ENCODE data around the gene KCNE4.

The KCNE4 gene, protein sequence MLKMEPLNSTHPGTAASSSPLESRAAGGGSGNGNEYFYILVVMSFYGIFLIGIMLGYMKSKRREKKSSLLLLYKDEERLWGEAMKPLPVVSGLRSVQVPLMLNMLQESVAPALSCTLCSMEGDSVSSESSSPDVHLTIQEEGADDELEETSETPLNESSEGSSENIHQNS

DNA sequence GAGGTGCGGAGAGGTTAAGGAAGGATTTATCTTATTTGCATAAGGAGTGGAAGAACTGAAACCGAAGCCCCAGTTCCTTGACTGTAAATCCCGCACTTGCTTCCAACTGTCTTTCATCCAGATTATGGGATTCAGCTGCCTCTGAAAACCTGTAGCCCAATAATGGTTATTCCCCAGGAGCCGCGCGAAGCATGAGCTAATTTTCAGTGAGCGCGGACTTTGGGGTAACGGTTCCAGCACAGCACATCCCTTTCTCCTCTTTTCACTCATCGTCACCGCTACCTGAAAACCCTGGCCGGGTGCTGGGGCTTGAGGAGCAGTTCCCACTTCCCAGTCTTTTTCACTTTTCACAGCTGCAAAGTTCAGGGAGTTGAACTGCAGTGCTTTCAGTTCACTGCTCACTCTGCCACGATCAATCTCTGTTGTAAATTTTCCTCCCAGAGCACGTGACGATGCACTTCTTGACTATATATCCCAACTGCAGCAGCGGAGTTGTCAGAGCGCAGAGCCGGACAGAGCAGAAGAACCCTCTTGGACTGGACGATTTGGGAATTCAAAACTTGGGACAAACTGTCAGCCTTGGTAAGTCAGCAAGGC lies at the start of gene KCNE4:
Gene KCNE4 (plus strand): TSS at position 498 of the 597 bp plus-strand sequence. CDS start 641 bp downstream, outside the sequence.
- no peak for DNase-seq

DNA sequence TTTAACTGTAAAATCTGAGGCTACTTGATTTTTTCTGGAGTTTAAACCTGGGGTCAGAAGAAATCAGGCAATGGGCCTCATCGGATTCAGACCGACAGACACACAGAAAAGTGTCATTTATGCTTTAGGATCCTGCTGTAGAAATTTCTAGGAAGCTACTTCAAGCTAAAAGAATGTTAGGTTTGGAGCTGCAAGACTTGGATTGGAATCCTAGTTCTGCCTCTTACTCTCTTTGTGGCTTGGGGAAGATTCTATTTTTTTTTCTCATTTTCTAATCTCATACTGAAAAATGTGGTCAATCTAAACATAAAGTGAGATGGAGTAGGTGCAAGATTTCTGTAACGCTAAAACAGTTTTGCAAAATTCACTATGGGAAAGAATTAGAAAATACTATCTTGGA lies 48.8 kb upstream of the KCNE4 start:
- no peak for DNase-seq

DNA sequence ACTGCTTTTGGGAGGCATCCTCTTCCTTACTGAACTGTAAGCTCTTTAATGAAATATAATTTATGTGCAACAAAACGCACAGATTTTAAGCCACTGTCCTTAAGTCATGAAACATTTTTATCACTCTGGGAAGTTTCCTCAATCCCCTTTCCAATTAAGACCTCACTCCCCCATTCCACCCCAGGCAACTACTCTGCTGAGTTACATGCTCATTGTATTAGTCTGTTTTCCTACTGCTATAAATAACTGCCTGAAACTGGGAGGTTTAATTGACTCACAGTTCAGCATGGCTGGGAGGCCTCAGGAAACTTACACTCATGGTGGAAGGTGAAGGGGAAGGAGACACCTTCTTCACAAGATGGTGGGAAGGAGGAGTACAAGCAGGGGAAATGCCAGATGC lies 46.5 kb upstream of the KCNE4 start:
- DNase-seq: no peak

DNA sequence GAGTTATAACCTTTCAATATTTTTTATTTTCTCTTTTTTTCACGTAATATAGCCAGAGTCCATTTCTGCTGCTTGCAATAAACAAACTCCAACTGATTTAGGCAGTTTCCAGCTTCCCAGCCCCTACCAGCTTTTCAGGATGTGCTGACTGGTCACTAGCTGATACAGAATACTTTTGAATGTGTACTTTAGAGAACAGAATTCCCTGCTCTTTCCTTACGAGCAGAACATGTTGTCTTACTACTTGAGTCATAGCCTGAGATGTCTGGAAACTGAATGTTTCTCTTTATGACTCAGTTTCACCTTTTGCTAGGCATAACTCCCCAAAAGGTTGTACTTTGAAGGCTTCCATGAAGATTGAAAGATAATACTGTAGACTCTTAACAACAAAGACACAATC lies 44.5 kb upstream of the KCNE4 start:
- DNase-seq: no peak

DNA sequence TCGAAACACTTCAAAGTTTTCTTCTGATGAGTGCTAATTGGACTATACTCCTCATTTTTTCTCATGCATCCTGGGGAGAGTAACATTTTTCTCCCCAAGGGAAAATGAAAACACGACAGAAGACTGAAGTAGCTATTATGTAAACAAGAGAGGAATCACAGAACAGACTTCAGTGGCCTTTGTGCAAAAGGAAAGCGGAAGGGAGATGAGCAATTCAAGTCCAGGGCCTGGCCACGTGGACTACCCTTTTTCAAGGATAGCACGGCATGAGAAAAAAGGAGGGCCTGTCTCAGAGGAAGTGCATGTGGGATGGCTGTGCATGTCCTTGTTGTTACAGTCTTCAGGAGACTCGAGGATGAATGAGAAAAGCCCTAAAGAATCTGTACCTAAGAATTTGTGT lies 43.8 kb upstream of the KCNE4 start:
- DNase-seq: no peak

DNA sequence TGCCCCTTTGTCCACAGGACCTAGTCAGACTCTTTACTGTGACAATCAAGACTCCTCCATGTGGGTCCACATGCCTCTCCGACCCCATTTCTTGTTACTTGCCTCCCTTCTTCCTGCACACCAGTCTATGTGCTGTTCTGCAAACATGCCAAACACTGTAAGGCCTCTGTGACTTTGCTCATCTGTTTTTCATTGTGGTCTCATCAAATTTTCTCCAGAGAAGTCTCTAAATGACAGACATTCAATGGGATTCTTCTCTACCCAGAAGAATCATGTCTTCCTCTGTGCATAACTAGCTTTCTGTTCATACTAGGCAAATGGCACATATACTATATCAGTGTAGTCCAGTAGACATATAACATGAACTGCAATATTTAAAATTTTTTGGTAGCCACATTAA lies 43.0 kb upstream of the KCNE4 start:
- no peak for DNase-seq

DNA sequence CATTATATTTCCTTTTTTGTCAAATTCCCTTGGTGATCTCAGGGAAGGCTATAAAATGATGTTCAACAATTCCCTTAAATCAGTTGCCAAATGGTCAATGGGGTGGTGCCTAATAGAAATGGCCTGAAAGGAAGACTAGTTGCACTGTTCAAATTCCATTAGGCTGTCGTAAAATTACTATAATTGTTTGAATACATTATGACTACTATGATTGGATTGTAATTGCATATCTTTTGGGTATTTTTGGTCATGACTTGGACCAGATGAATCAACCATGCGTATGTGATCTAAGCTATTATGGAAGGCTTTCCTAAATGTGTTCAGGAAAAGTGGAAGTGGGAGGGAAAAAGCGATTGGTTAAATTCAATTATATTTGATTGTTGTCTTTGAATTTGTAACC lies 41.3 kb upstream of the KCNE4 start:
- no peak for DNase-seq

DNA sequence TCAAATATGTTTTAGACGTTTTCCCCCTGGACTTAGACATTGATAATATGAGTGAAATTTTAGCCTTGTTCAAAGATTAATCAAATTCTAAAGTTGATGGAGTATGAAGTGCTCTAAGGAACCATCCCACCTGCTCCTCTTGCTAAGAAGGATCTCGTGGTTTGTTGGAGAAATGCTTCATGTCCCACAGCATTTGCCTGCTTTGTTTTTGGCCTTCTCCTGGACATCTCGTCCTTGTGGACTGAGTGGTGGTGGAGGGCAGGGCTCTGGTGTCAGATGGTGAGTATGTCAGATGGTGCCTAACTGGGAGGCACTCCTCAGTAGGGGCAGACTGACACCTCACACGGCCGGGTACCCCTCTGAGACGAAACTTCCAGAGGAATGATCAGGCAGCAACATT lies 39.7 kb upstream of the KCNE4 start:
- no peak for DNase-seq

DNA sequence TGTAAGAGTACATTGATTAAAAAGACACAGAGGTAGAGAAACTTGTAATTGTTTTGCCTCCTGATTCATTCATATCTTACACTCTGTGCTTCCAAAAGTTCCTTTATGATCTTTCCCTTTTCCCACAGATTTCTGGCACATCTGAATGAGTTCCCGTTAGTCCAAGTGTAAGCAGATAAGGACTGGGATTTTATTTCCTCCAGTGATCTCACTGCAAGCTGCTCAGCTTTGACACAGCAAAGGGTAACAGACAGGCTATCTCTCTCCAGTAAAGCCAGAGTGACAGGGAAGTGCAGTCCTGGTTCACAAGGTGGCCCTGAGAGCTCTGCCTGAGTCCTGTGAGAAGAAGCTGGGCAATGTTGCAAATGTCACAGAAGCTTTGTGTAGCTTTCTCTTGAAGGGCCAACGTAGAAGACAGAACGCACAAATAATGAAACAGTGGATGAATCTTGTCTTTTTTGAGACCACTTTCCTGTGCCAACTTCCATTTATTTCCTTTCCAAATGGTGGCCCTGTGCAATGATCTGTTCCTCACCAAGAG lies 32.5 kb upstream of the KCNE4 start:
- no peak for DNase-seq

DNA sequence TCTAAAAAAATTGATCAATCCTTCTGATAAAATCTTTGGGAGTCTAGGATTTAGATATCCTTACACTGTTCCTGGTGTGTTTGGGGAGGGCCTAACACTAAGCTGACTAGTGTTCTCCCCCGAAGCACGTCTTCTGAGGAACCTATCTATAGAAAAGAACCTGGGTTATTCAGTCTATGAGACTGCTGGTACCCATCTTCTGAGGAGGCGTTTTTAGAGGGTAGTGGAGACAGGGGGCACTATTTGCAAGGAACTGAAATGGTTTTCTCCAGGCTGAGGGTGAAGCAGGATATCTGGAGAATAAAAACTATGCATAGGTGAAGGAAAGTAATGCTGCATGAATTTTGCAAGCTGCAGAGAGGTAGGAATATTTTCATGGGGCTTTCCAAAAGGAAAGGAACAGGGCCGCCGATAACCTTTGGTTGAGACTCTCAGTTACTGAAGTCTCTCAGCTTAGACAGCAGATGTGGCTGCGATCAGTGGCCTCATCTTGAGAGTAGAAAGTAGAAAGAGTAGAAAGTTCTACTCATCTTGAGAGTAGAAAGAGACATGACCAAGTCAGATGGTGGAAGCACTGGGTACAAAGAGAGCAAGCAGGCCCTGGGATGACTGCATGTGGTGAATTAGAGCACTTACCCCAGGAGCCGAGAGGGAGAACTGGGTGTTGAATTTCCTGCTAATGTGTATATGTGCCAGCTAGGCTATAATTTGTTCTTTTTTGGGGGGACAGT lies 31.8 kb upstream of the KCNE4 start:
- DNase-seq: no peak

DNA sequence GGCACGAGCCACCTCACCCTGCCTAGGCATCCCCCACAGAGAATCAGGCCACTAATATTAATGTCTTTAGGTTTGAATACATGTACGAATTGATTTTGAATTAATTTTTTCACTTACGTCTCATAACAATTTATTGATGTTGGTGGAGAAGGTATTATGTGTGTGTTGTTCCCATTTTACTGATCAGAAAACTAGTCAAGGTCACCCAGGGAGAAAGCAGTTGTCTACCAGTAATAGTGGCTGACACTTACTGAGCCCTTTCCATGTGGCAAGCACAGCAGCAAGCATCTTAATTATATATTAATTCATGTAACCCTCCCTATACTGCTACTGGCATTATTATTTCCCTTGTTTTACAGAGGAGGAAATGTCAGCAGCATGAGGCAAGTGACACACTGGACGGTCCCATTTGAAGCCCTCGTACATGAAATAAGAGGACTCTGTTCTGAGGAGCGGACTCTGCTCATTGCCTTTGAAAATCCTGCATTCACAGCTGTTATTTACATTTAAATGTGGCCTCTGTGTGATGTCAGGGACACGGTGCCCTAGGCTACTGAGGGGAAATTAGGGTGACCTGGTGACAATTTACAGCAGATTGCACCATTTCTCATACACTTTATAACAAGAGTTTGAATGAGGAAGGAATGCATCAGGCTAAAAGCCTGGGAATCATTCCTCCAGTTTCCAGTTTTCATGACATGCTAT lies 30.9 kb upstream of the KCNE4 start:
- no peak for DNase-seq

DNA sequence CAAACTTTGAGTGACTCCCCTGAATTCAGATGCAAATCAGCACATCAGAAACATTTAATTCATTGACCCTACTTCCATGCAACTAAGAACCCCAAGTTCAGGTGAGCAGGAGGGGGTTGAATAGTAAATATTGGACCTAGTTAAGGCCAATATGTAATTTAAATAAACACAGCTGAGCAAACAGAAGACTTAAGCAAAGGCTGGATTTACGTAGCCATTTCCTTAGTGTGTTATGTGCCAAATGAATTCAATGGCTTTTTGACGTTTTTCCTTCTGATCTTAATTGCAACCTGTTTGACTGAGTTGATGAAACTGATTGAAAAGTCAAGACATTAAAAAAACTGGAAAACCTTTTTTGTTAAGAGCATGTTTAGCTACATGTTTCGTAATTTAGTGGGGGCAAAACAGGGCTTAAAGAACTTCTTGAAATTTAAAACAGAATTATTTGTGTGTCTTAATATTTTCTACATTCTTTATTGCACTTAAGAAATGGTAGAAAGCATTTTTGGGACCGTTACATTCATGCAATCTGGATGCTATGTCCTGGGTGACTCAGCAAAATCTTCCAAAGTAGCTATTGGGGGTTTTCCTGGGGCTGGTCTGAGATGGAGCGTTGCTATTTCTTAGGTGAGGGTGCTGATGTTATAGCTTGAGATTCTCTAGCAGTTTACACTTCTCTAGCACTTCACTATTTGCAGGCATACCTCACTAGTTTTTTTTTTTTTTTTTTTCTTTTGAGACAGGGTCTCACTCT lies 25.5 kb upstream of the KCNE4 start:
- no peak for DNase-seq

DNA sequence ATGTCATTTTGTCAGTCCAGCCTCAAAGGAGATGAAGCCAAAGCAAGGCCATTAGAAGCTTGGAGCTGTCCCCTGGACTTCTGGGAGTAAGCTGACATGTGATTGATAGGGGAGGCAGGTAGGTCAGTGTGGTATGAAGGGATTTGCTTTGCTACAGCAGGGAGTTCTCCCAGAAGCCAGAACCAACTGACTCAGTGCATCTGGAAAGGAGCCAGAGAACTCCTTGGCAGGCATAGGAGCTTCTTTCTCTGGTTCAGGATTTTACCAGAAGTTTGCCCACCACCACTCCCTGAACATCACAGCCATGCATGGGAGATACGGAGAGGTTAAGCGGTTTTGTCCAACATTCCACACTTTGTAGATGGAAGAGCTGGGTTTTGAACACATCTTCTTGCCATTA lies 24.5 kb upstream of the KCNE4 start:
- no peak for DNase-seq

DNA sequence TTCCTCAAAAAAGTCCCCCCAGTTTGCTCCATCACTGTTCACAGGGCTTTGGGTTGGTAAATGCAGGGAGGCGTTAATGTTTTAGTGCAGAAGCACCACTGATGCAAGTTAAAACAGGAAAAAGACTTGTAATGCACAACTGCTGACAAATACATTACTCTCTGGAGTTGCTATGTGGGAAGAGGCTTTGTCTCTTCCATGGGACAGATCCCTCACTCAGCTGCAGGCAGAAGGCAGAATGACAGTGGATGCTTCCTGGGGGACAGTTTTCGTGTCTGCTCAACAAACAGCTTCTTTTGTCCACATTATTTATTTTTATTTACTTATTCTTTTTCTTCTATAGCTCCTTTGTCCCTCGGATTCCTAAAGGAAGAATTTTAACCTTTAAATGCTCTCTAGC lies 22.7 kb upstream of the KCNE4 start:
- DNase-seq: no peak

DNA sequence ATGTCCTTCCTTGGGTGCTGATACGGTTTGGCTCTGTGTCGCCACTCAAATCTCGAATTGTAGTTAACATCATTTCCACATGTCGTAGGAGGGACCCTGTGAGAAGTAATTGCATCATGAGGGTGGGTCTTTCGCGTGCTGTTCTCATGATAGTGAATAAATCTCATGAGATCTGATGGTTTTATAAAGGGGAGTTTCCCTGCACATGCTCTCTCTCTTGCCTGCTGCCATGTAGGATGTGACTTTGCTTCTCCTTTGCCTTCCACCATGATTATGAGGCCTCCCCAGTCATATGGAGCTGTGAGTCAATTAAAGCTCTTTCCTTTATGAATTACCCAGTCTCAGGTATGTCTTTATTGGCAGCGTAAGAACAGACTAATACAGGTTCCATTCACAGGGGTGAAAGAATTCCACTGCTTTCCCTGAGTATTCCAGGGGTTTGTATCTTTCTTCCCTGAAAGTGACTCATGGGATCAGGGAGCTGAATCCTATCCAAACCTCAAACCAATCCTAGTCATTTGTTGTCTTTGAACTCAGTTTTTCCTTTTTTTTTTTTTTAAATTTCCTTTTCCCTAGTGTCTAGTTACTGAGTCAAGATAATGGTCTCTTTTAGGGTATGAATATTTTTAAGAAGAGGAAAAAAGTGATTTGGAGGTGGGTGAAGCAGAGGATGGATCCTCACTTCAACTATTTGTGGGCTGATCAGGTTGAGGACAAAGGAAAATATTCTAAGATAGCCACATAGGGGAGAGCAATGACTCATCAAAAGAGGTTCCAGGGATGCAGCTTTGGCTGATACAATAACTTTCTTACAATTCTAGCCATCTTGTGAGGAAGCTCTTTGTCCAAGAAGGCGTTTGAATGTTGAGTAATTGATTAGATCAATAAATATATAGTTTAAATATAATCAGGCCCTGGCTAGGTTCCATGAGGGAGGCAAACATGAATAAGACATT lies 19.5 kb upstream of the KCNE4 start:
- no peak for DNase-seq

DNA sequence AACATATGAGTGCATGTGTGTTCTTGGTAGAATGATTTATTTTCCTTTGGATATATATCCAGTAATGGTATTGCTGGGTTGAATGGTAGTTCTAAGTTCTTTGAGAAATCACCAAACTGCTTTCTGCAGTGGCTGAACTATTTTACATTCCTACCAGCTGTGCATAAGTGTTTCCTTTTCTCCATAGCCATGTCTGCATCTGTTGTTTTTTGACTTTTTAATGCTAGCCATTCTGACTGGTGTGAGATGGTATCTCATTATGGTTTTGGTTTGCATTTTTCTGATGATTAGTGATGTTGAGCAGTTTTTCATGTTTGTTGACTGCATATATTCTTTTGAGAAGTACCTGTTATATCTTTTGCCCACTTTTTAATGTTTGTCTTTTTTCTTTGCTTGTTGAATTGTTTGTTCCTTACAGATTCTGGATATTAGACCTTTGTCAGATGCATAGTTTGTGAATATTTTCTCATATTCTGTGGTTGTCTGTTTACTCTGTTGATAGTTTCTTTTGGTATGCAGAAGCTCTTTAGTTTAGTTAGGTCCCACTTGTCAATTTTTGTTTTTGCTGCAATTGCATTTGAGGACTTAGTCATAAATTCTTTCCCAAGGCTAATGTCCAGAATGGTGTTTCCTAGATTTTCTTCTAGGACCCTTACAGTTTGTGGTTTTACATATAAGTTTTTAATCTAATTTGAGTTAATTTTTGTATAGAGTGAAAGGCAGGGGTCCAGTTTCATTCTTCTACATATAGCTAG lies 17.6 kb upstream of the KCNE4 start:
- no peak for DNase-seq

DNA sequence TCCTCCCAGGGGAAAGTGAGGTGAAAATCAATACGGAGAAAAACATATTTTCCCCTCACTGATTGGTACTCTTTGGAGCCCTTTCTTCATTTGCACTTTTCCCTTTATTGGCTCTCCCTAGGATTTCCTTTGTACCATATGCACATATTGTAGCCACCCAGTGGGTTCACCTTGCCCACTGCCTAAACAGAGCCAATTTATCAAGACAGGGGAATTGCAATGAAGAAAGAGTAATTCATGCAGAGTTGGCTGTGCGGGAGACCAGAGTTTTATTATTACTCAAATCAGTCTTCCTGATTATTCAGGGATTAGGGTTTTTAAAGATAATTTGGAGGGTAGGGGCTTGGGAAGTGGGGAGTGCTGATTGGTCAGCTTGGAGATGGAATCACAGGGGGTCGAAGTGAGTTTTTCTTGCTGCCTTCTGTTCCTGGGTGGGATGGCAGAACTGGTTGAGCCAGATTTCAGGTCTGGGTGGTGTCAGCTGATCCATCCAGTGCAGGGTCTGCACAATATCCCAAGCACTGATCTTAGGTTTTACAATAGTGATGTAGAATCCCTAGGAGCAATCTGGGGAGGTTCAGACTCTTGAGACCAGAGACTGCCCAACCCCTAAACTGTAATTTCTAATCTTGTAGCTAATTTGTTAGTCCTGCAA lies 15.1 kb upstream of the KCNE4 start:
- no peak for DNase-seq

DNA sequence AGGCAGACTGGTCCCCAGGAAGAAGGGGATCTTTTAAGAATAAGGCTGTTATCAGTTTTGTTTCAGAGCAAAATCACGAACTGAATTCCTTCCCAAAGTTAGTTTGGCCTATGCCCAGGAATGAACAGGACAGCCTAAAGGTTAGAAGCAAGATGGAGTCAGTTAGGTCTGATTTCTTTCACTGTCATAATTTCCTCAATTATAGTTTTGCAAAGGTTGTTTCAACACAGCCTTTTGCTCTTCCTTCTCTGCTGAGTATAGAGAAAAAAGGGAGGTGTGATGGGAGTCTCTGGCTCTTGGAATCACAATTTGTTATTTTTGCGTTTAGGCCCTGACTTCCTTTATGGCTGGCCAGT lies 14.6 kb upstream of the KCNE4 start:
- DNase-seq: no peak

DNA sequence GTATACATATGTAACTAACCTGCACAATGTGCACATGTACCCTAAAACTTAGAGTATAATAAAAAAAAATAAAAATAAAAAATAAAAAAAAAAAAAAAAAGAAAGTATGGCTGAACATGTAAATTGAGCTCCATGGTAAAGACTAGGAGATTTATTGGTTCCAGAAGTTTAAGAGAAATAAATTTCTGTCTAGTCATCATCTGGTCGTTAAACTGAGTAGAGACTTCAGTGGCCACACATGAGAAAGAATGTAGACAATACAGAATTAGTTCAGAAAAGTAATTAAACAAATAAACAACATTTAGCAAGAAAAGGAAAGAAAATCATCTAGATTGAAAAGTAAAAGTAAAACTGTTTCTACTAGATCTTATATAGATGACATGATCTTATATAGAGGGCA lies 12.4 kb upstream of the KCNE4 start:
- DNase-seq: no peak

DNA sequence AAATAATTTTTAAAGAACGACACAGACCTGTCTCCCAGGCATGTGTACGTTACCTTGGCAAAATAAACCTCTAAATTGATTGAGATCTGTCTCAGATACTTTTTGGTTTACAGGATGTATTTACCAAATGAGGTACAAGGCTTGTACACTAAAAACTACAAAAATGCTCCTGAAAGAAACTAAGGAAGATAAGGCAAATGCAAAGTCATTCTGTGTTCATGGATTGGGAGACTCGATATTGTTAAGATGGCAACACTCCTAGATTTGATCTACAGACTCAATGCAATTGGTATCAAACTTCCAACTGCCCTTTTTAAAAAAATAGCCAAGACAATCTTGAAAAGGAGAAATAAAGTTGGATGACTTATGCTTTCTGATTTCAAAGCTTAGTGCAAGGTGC lies 11.5 kb upstream of the KCNE4 start:
- no peak for DNase-seq

Data from activated CD4-positive, alpha-beta T cell treated with anti-CD3 and anti-CD28 coated beads for 48 hours (primary cell).